Hypothalamus (tissue), 51 donors: ENCODE results near the gene RPS15.

Experiments
- DNase-seq, 51 donors: peaks; one replicate each; lab custom pipeline; 2025; lab: John Stamatoyannopoulos, UW

RPS15 gene

DNA sequence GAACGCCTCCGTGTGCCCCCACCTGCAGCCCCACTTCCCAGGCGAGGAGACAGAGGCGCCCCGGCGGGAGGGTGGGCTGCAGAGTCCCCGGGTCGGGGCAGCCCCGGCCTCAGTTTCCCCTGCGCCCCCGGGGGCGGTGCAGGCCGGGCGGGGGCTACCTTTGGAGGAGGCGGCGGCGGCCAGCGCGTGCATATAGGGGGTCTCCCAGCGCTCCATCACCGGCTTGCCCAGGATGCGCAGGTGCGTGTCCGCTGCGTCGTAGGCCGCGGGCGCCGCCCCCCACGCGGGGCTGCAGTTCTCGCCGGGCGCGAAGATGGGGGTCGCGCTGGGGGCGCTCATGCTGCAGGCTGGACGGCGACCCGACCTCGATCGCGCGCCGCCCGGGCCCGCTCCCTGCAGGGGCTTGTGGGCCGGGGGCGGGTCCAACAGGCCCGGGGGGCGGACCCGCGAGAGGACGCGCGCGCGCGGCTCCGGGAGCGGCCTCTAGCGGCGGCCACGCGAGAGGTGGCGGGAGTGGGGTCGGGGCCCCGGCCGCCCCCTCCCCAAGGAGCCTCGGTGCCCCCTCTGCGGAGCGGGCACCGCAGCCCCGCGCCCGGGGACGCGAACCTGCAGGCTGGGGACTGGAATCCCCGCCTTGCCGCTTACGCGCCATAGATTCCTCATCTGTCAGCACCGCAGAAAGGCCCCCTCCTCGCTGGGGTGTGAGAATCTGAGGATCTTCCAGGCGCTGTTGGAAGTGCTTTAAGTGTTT is 36.9 kb upstream of the RPS15 start, which contains the start of gene GAMT:
Gene GAMT (minus strand): TSS at position 405 of the 751 bp plus-strand sequence. CDS start 66 bp downstream, at position 339.
- DNase-seq: peak in 30 of 51 donors; percentile 14 to 77 (median 46)

GRCh38 chr19:1401889-1402217 is 36.3 kb upstream of the RPS15 start:
- DNase-seq: no peak

DNA sequence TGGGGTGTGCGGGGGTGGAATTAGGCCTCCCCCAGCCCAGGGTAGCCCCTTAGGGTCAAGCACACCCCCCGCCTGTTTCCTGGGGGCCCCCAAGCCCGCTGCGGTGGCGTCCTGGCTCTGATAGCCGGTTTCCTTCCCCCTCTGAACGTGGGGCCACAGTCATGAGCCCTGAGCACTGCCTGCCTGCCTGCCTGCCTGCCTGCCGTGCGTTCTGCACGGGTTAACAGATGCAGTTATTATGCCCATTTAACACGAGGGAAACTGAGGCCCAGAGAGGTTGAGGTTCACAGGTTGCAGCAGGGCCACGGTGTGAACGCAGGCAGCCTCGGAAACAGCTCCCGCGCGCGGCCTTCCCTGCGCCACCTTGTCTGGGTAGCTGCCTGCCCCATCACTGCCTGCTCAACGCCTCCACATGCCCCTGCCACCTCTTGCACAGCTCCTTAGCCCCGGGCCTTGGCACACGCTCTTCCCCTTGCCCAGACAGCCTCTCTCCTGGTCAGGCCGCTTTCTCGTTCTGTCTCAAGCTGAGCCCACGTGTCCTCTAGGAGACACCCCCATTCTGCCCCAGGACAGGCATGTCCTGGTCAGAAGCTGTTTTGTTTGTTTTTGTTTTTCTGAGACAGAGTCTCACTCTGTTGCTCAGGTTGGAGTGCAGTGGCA is 35.7 kb upstream of the RPS15 start:
- no peak for DNase-seq

- DNase-seq: peak; percentile 76 to 100 (median 96)
These were observed 31.2 kb upstream of the RPS15 start for GRCh38 chr19:1406774-1407527.

DNA sequence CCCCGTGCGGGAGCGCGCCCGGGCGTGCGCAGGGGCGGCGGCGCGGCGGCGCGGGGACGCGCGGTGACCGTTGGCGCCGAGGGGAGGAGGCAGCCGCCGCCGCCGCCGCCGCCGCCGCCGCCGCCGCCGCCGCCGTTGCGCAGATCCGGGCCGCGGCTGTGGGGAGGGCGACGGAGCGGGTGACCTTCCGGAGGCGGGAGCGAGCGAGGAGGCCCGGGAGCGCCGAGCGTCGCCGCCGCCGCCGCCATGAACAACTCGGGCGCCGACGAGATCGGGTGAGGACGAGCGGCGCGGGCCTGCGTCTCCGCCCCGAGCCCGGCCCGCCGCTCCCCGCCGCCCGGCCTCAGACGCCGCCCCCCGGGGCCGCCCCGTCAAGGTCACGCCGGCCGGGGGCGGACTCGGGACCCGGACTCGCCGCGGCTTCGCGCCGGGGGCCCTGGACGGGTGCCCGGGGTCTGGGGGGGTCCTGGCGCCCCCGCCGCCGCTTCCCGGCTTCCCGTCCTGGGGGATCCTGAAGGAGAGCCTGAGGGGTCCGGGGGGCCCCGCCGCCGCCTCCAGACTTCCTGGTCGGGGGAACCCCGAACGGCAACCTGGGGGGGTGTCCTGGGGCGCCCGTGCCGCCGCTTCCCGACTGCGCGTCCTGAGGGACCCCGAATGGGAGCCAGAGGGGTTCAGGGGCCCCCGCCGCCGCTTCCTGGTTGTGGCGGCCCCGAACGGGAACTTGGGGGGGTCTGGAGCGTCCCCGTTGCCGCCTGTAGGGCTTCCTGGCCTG is 30.5 kb upstream of the RPS15 start, which contains the start of gene DAZAP1:
Gene DAZAP1 (plus strand): TSS at position 59 of the 772 bp plus-strand sequence. CDS start 188 bp downstream, at position 247.
- peak in 2 of 51 donors; percentile 45 to 47 for DNase-seq

- peak in 12 of 51 donors; percentile 12 to 56 (median 34) for DNase-seq
These were observed 29.6 kb upstream of the RPS15 start for GRCh38 chr19:1408300-1409203.

- DNase-seq: no peak
These were observed 28.8 kb upstream of the RPS15 start for GRCh38 chr19:1409204-1410005.

- no peak for DNase-seq
These were observed 27.9 kb upstream of the RPS15 start for GRCh38 chr19:1410136-1410786.

DNA sequence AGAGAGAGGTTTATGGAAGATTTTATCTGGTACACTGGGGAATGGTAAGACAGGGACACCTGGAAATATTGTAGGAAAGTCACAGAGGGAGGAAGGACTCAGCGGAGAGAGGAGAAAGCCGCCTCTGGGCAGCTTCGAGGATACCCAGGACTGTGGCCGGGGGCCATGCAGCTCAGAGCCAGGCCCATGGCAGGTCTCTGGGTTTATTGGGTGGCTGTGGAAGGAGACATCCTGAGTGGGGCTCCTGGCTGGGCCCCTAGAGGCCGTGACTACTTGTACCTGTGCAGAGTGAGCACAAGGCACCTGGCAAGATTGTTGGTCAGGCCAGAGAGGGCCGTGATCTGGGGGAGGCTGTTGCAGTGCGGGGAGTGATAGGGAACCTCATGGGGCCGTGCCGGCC is 27.4 kb upstream of the RPS15 start:
- no peak for DNase-seq

DNA sequence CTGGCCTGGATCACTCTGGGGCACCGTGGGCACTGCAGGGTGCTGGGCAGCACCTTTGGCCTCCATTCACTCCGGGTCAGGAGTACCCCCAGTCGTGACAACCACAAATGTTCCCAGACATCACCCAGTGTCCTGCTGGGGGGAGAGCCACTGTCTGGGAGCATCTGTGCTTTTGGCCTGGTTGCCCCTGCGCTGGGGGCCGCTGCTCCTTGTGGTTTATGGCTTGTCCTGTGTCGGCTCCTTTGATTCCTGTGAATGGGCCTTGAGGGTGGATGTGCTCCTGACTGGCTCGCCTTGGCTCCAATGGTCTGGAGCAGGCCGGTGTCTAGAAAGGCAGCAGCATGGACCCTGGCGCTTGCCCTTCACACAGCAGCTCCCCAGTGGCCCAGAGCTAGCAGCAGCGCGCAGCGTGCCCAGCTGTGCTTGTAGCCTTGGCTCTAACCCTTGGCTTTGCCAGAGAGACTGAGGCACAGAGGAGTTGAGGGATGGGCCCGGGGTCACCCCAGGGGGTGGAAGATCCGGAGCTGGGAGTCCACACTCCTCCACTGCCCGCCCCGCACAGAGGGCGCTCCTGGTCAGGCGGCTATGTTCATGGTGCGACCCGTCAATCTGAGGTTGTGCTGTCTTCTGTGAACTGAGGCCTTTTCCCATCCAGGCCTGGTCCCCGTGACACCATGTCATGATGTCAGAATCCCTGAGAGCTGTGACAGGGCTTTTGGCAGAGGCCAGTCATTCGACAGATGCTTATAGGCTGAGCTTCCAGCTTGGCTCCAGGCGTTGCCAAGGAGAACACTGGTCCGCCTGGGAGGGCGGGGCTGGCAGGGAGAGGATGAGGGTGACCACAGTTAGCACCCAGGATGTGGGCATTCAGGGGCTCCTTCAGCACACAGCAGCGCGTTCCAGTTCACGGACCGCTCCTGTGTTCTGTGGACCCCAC is 26.7 kb upstream of the RPS15 start:
- peak in 48 of 51 donors; percentile 27 to 96 (median 84) for DNase-seq

GRCh38 chr19:1412323-1412923 is 25.8 kb upstream of the RPS15 start:
- DNase-seq: no peak

DNA sequence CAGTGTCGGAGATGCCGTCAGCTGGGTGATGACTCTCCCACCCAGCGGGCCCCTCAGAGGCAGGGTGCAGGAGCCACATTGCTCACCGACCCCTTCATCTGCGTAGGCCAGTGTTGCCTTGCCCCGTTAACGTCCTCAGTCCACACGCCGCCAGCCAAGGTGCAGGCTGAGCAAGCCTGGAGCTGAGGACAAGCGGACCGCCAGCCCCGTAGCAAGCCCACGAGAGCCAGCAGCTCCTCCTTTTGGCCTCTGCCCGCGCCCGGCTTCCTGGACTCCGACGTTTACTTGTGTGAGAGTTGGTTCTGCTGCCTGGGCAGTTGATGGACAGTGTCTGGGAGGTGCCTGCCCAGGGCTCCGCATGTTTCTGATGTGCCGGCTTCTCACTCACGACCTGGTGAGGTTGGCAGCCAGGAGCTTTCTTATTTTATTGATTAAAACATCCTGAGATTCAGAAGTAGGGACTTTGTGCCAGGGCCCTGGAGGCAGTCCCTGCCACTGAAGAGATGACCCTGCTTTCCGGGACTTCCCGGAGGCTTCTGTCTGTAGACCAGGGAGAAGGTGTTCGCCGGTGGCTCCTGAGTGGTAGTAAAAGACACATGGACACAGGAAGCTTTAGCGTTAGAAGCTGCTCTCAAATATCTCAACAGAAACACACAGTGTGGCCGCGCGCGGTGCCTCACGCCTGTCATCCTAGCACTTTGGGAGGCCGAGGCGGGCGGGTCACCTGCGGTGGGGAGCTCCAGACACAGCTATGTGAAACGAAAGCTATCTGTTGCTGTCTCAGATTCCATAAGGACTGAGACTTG is 25.0 kb upstream of the RPS15 start:
- no peak for DNase-seq

DNA sequence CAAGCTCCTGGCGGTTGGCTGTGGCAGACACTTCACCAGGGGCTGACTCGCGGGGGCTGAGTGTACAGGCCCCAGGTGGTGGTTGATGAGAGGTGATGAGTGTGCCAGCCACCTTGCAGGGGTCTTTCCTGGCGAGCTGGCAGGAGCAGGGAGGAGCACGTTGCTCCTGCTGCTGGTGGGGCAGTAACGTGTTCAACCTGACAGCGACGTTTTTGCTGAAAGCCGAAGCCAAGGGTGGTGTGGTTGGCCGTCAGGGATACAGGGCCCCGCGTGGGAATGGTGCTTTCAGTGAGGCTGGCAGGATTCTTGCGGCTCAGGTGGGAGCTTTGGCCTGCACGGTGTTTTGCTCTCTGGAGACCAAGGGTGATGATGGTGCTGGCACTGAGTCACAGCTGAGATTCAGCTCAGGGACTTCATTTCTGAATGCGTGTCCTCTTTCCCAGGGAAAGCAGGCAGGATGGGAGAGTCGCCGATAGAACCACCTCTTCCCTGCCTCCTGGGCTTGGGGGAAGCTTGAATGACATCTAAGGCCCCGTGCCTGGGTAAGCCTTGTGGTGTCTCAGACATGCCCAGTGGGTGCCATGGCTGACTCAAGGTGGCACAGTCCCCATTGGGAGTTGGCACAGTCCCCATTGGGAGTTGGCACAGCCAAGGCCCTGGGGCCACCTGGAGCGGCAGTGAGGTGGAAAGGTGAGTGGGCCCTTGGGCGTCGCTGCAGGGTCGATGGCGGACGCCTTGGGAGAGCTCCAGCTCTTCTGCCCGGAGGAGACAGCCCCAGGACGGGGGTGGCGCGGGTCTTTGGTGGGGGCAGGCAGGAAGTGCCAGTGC is 22.0 kb upstream of the RPS15 start:
- DNase-seq: peak in 4 of 51 donors; percentile 15 to 55 (median 32)

DNA sequence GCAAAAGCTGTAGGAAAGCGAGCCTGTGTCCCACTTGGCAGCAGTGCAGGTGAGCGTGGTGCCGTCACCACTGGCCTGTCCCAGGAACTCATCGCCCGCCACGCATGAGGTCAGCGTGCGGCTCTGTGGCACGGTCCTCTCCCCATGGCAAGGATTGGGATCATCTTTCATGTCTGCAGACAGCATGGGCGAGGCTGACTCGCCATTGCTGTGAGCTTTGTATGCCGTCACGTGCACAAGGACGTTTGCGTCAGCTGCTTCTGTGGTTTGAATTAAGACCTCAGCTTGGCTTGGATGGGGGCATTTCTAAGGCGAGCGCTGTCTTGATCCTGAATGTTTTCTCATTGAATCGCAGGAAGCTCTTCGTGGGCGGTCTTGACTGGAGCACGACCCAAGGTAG is 21.1 kb upstream of the RPS15 start:
- DNase-seq: peak in 14 of 51 donors; percentile 8 to 49 (median 31)
